ENCODE data around the gene PLD4.

The PLD4 gene

GRCh38 chr14:104891664-104892530 lies 32.8 kb upstream of the PLD4 start:
- Mint-ChIP-seq H3K4me1 (ENCODE audit: low read depth) (peaks cover 3% of the 10 kb centered on the region), H3K27me3 (ENCODE audit: low read depth) (no peaks in the 10 kb centered on the region), H3K27ac (no peak overlapping the region), H3K4me3 (no peak overlapping the region), H3K9me3 (no peaks in the 10 kb centered on the region), H3K36me3 (ENCODE audit: low read depth) (no peaks in the 10 kb centered on the region)

DNA sequence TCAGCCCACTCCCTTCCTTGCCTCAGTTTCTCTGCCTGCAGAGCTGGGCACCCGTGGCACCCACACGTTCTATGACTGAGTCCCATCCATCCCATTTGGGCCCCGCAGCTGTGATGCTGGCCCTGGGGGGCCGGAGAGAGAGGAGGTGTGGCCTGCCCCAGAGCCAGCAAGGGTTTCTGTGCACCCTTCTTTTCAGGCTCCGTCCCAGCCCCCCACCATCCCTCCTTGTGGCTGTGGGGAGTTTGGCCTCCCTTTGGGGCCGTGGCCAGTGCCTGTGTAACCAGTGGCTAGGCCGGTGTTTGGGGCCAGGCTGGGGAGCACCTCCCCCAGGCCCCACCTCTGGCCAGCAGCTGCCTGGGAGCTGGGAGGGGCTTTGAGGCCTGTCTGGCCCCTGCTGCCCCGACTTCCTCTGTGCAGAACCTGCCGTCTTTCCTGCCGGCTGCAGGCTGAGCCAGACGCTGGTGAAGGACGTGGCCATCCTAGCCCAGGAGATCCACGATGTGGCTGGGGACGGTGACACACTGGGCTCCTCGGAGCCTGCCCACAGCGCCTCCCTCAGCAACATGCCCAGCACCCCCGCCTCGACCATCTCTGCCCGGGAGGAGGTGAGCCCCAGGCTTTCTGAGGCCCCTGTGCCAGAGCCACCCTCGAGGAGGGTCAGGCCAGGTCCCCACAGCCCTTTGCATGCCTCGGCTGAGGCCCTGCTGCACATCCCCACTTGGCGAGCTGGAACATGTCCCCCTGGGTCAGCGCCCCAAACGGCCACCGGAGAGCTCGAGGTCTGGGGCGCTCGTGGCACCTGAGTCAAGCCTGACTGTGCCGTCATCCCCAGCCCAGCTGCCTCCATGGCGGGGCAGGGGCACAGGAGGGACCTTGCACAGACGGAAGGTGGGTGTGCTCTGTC lies 31.9 kb upstream of the PLD4 start:
- H3K9me3 Mint-ChIP-seq: no peaks in the 10 kb centered on the region
- no peaks in the 10 kb centered on the region for H3K36me3 Mint-ChIP-seq (ENCODE audit: low read depth)
- no peak overlapping the region for H3K4me3 Mint-ChIP-seq
- no peaks in the 10 kb centered on the region for H3K27me3 Mint-ChIP-seq (ENCODE audit: low read depth)
- peaks cover 3% of the 10 kb centered on the region for H3K4me1 Mint-ChIP-seq (ENCODE audit: low read depth)
- no peak overlapping the region for H3K27ac Mint-ChIP-seq

DNA sequence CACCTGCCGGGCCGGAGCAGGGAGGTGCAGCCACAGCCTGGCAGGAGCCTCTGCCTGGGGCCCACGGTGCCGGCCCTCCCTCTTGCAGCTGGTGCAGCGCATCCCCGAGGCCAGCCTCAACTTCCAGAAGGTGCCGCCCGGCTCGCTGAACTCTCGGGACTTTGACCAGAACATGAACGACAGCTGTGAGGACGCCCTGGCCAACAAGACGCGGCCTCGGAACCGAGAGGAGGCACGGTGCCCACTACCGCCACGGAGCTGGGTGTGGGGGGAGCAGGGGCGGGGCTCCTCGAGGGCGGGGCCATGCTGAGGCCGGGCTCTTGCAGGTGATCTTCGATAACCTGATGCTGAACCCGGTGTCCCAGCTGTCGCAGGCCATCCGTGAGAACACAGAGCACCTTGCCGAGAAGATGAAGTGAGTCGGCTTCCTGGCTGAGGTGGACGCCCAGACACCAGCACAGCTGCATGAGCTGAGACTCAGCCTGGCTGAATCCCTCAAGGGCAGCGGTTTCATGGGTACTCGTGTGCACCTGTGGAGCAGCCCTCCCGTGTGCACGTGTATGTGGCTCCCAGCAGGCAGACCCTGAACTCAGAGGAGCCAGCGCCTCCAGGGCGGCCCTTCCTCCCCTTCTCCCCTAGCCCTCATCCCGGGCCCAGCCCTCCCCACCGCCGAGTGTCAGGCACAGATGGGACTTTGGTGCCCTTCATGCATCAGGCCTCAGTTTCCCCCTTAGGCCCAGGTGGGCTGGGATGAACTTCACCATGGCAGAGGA lies 31.1 kb upstream of the PLD4 start:
- no peaks in the 10 kb centered on the region for H3K36me3 Mint-ChIP-seq (ENCODE audit: low read depth)
- H3K4me1 Mint-ChIP-seq (ENCODE audit: low read depth): peaks cover 3% of the 10 kb centered on the region
- H3K27ac Mint-ChIP-seq: no peak overlapping the region
- no peaks in the 10 kb centered on the region for H3K27me3 Mint-ChIP-seq (ENCODE audit: low read depth)
- no peaks in the 10 kb centered on the region for H3K9me3 Mint-ChIP-seq
- H3K4me3 Mint-ChIP-seq: no peak overlapping the region

- Mint-ChIP-seq H3K27me3 (ENCODE audit: low read depth) (no peaks in the 10 kb centered on the region), H3K4me1 (ENCODE audit: low read depth) (peaks cover 3% of the 10 kb centered on the region), H3K4me3 (no peak overlapping the region), H3K36me3 (ENCODE audit: low read depth) (no peaks in the 10 kb centered on the region), H3K27ac (no peak overlapping the region), H3K9me3 (no peaks in the 10 kb centered on the region)
These were observed 30.1 kb upstream of the PLD4 start for GRCh38 chr14:104894331-104895206.

- Mint-ChIP-seq H3K27ac (no peak overlapping the region), H3K9me3 (no peaks in the 10 kb centered on the region), H3K36me3 (ENCODE audit: low read depth) (no peaks in the 10 kb centered on the region), H3K27me3 (ENCODE audit: low read depth) (no peaks in the 10 kb centered on the region), H3K4me3 (no peak overlapping the region), H3K4me1 (ENCODE audit: low read depth) (peaks cover 3% of the 10 kb centered on the region)
These were observed 29.4 kb upstream of the PLD4 start for GRCh38 chr14:104895207-104895785.

DNA sequence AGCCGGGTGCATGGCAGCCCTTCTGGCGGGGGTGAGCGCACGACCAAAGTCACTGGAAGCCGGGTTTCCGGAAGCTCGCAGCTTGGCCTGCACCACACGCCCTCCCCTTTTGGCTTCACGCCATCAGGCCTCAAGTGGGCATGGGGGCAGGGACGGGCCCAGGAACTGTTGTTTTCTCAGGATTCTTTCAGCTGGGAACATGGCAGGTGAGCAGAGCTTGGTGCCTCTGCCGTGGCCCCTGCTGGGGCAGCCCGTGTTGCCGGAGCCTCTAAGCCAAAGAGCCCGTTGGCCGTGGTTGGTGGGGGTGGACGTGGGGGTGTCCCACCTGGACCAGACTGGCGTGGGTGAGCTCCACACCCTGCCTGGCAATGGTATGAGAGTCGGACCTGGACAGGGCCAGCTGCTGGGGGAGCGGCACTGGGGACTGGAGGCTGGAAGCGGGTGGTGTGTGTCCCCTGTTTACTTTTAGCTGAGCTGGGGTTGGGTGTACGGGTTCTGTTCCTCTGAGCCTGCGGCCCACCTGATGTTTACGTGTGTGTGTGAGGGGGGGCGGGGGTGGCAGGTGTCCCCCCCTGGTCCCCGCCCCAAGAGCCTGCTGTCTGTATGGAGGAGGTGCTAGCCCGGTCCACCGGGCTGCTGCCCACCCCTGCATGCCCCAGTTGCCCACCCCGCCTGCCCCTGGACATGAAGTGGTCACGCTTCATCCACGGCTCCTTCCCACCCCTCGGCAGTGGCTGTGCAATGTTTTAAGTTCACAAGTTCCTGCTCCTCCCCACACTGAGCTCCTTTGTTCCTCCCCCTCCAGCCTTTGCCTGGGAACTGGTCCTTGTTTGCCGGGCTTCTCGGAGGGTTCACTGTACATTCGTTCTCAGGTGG lies 28.7 kb upstream of the PLD4 start:
- peaks cover 2% of the 10 kb centered on the region for H3K27me3 Mint-ChIP-seq (ENCODE audit: low read depth)
- no peak overlapping the region for H3K27ac Mint-ChIP-seq
- no peak overlapping the region for H3K4me3 Mint-ChIP-seq
- H3K36me3 Mint-ChIP-seq (ENCODE audit: low read depth): no peaks in the 10 kb centered on the region
- H3K4me1 Mint-ChIP-seq (ENCODE audit: low read depth): peaks cover 3% of the 10 kb centered on the region
- no peaks in the 10 kb centered on the region for H3K9me3 Mint-ChIP-seq

DNA sequence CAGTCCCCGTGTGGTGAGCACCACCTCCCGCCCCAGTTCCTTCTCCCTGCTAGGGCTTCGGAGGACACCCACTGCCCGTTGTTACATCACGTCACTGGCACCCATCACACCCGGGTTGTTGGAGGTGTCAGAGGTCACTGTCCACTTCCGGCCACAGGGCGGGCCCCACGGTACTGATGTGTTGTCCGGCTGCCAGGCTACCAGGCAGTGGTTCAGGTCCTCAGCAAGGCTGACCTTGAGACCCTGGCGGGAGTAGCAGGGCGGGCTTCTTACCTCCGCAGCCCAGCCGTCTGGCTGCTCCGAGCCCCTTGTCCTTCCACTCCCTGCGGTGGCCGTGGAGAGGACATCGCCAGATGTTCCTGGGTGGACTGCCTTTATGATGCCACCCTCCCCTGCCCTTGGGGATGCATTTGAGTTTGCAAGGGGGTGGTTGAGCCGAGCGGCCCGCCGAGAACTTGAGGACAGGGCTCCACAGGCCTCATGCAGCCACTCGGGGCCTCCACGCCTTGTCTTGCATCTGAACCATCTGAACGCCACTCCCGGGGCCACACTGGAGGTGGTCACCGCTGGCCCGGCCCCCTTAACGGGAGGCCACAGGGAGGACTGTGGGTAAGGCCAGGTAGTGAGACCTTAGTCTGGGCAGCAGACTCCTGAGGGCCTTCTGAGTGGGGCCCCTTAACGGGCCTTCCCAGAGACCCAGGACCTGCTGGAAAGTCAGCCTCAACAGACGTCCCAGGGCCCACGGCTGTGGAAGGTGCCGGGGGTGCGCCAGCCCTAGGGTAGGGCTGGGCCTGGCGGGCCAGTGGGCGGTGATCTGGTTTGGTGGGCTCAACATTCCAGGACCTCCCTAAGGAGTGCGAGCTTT lies 27.1 kb upstream of the PLD4 start:
- Mint-ChIP-seq H3K36me3 (ENCODE audit: low read depth) (no peaks in the 10 kb centered on the region), H3K27ac (no peak overlapping the region), H3K4me1 (ENCODE audit: low read depth) (peaks cover 3% of the 10 kb centered on the region), H3K27me3 (ENCODE audit: low read depth) (peaks cover 7% of the 10 kb centered on the region), H3K9me3 (no peaks in the 10 kb centered on the region), H3K4me3 (no peak overlapping the region)

- H3K4me1 Mint-ChIP-seq (ENCODE audit: low read depth): peaks cover 3% of the 10 kb centered on the region
- no peak overlapping the region for H3K27ac Mint-ChIP-seq
- H3K4me3 Mint-ChIP-seq: no peak overlapping the region
- peaks cover 8% of the 10 kb centered on the region for H3K27me3 Mint-ChIP-seq (ENCODE audit: low read depth)
- no peaks in the 10 kb centered on the region for H3K36me3 Mint-ChIP-seq (ENCODE audit: low read depth)
- no peaks in the 10 kb centered on the region for H3K9me3 Mint-ChIP-seq
These were observed 26.5 kb upstream of the PLD4 start for GRCh38 chr14:104898195-104898558.

DNA sequence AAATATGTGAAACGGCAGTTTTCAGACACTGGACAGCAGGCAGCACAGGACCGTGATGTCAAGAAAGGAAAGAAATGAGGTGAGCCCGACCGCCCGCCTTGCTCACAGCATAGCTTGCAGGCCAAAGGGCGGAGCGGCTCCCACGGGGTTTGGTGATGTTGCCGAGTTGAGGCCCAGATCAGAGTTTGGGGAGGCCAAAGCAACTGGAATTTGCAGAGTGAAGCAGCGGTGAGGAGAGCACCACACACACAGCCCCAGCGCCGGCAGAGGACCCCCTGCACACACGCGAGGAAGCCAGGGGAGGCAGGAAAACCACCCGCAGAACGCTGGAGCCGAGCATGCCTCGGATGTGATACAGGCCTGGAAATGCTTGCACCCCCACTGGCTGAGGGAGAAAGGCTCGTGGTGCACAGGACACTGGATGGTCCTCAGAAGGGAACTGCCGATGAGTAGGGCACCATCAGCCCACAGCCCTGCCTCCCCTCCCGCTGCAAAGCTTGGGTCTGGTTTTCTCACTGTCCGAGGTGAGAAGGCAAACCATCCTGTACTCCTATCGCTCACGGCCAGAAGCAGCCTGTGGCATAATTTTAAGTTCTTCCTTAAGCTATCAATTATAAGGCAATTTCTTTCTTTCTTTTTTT lies 25.7 kb upstream of the PLD4 start:
- no peak overlapping the region for H3K27ac Mint-ChIP-seq
- peaks cover 3% of the 10 kb centered on the region for H3K4me1 Mint-ChIP-seq (ENCODE audit: low read depth)
- H3K36me3 Mint-ChIP-seq (ENCODE audit: low read depth): no peaks in the 10 kb centered on the region
- no peaks in the 10 kb centered on the region for H3K9me3 Mint-ChIP-seq
- peaks cover 13% of the 10 kb centered on the region for H3K27me3 Mint-ChIP-seq (ENCODE audit: low read depth)
- no peak overlapping the region for H3K4me3 Mint-ChIP-seq

DNA sequence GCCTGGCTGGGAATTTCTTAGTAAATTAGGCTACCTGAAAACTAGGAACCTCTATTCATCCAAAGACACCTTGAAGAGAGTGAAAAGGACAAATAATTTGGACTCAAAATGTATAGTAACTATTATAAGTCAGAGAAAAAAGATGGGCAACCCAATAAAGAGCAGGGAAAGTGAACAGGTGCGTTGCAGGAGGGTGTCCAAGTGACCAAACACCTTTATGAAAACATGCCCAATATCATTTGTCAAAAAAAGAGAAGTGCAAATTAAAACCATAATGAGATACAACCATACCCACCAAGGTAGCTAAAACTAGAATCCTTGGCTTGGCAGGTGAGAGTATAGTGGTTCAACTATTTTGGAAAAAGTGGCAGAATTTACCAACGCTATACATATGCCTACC lies 24.9 kb upstream of the PLD4 start:
- H3K4me1 Mint-ChIP-seq (ENCODE audit: low read depth): peaks cover 3% of the 10 kb centered on the region
- peaks cover 21% of the 10 kb centered on the region for H3K27me3 Mint-ChIP-seq (ENCODE audit: low read depth)
- H3K27ac Mint-ChIP-seq: no peak overlapping the region
- no peaks in the 10 kb centered on the region for H3K9me3 Mint-ChIP-seq
- no peak overlapping the region for H3K4me3 Mint-ChIP-seq
- no peaks in the 10 kb centered on the region for H3K36me3 Mint-ChIP-seq (ENCODE audit: low read depth)

DNA sequence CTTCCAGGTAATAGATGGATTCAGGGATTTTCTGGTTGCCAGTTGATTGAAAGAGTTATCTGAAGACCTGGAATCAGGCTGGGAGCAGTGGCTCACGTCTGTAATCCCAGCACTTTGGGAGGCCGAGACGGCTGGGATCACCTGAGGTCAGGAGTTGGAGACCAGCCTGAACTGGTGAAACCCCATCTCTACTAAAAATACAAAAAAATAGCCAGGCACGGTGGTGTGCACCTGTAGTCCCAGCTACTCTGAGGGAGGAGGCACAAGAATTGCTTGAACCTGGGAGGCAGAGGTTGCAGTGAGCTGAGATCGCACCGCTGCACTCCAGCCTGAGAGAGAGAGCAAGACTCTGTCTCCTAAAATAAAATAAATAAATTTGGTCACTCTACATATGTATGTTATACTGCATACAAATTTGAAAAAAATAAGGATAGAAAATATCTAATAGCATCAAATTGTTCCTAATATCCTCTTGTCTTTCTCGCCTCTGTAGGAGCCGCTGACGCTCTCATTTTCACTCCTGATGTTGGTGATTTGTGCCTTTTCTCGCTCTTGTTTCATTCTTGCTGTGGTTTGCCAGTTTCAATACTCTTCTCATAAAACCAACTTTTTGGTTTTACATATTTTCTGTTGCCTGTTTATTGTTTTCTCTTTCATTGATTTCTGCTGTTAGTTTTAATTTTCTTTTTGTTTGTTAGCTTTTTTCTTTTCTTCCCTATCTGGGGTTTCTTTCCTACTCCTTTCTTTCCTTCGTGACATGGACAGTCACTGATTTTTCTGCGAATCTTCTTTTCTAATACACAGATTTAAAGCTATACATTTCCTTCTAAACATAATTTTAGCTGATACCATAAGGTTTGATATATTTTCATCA lies 23.8 kb upstream of the PLD4 start:
- H3K9me3 Mint-ChIP-seq: no peaks in the 10 kb centered on the region
- H3K36me3 Mint-ChIP-seq (ENCODE audit: low read depth): no peaks in the 10 kb centered on the region
- H3K27me3 Mint-ChIP-seq (ENCODE audit: low read depth): peaks cover 21% of the 10 kb centered on the region
- peaks cover 3% of the 10 kb centered on the region for H3K4me1 Mint-ChIP-seq (ENCODE audit: low read depth)
- H3K4me3 Mint-ChIP-seq: no peak overlapping the region
- H3K27ac Mint-ChIP-seq: no peak overlapping the region

Data from T-helper 1 cell treated with Interleukin-12 subunit alpha and Interleukin-12 subunit beta and Interleukin-4 antibody, amounts not matched to agents 30 μg/mL and 1 μg/mL, for 36 hours (primary cell).